Measurements from ENCODE around the gene PARD3B.

The PARD3B gene

DNA sequence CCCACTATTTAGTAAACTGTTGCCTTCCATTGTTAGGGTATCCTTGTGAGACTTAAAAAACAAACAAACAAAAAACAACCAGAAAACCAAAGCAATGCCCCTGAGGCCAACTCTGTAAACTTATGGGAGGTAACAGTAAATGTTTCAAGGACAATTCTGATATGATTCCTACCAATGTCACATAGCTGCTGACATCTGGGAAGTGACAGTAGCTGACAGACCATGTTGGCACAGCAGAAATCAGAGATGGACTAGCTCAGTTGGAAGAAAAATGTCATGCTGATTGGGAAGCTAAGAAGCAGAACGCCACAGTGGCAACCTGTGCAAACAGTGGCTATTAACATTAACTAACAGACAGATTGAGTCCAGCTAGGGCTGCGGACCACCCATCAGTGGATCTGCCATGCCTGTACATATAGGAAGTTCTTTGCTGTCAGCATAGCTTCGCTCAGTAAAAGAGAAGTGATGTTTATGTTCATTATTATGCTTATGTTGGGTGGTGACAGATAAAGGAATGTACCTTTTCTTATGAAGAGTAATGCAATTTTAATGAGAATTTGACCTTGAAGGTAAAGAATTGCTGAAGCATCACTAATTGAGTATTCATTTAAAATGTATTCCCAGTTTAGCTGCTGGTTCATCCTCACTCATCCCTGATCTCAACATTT, 180.6 kb downstream of the PARD3B start:
- DNase-seq = no peak
- in situ Hi-C loops (cut with MboI; ENCODE audit: low pct_unique_long_range_greater_than_20kb, low sequenced_read_pairs) = no loop called here

DNA sequence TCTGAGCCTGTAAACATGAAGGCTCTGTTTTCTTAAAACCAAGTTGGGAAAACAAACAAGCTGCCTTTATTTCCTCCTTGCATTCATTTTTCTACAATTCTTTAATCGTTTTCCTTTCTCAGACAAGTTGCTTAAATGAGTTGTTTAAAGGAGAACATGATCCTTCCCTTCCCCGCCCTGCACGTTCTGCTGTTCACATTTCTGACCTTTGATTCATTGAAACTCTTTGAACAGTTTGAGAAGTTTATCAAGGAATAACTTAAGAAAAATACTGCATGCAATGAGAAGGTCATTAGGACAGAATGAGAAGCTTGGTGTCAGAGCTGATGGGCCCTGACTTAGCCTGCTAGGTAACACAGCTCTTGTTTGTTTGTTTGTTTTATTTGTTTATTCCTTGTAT, 181.6 kb downstream of the PARD3B start:
- no peak for DNase-seq
- in situ Hi-C loops (cut with MboI; ENCODE audit: low pct_unique_long_range_greater_than_20kb, low sequenced_read_pairs) = no loop called here

DNA sequence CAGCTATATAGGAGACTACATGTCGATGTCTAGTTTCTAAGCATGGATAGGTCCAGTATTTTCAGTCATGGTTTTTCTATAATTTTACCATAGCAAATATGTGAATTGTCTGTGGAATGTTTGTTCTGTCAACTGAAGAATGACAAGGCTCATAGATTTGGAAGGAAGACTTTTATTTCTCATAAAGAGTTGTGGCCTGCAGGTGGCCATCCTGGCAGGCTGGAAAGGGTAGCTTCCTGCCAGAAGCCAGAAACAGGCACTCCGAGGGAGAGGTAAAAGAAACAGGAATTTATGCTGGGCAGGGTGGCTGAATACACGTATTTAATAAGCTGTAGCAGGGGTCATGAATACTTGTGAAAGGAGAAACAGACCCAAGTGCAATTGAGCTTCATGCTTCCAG, 182.1 kb downstream of the PARD3B start:
- in situ Hi-C loops (cut with MboI; ENCODE audit: low pct_unique_long_range_greater_than_20kb, low sequenced_read_pairs) = no loop called here
- no peak for DNase-seq

DNA sequence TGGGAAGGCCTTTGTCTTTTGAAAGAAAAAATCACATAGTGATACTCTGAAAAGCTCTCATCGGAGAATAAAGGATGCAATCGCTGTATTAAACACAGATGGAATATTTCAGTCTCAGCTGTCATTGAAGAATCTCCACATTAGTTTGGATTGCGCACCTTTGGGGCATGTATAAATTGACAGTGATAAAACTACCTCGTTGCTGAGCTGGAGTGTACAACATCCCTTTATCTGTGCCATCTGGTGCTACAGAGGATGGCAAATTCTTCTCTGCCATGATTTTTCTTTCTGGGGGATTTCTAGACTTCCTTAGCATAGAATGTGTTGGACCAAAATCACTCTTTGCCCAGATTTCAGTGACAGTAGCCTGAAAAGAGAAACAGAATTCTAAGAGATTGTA, 185.3 kb downstream of the PARD3B start:
- no peak for DNase-seq
- in situ Hi-C loops (cut with MboI; ENCODE audit: low pct_unique_long_range_greater_than_20kb, low sequenced_read_pairs) = no loop called here

DNA sequence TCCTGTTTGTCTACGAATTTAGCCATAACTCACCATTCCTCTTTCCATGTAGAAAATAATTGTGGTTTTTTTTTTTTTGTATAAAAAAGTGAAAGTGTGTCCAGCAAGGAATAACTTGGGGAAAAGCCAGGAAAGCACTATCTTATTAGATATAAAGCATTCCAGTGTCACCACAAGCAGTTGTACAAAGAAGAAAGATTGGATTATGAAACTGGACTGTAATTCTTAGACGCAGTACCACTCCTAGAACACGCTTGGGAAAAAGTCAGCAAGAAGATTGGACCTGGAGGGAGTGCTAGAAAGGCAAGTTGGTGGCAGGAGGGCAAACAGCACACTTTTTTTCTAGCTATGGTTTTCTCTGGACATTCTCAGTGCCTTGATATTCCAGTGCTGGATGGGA, 186.7 kb downstream of the PARD3B start:
- in situ Hi-C loops (cut with MboI; ENCODE audit: low pct_unique_long_range_greater_than_20kb, low sequenced_read_pairs) = no loop called here
- no peak for DNase-seq

DNA sequence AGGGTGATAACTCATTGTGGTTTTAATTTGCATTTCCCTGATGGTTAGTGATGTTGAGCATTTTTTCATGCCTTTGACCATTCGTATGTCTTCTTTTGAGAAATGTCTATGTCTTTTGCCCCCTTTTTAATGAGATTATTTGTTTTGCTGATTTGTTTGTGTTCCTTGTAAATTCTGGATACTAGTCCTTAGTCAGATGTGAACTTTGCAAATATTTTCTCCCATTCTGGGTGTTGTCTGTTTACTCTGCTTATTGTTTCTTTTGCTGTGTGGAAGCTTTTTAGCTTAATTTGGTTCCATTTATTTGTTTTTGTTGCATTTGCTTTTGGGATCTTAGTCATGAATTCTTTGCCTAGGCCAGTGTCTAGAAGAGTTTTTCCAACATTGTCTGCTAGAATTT, 192.0 kb downstream of the PARD3B start:
- in situ Hi-C loops (cut with MboI; ENCODE audit: low pct_unique_long_range_greater_than_20kb, low sequenced_read_pairs) = no loop called here
- DNase-seq = no peak

DNA sequence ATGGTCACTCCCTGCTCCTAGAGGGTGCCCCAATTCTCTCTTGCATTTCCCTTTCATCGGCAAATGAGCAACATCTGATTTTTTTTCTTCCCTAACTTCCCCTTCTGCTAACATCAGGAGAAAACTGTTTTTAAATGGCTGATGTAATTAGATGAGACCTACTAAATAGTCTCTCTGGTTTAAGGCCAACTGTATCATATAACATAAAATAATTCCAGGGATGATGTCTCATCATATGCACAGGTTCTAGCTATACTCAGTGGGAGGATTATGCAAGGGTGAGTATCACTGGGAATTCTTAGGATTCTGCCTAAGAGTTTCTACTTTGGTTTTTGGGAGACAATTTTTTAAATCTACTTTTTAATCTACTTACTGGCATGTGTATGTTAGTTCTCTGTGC, 193.4 kb downstream of the PARD3B start:
- in situ Hi-C loops (cut with MboI; ENCODE audit: low pct_unique_long_range_greater_than_20kb, low sequenced_read_pairs) = no loop called here
- DNase-seq = no peak

DNA sequence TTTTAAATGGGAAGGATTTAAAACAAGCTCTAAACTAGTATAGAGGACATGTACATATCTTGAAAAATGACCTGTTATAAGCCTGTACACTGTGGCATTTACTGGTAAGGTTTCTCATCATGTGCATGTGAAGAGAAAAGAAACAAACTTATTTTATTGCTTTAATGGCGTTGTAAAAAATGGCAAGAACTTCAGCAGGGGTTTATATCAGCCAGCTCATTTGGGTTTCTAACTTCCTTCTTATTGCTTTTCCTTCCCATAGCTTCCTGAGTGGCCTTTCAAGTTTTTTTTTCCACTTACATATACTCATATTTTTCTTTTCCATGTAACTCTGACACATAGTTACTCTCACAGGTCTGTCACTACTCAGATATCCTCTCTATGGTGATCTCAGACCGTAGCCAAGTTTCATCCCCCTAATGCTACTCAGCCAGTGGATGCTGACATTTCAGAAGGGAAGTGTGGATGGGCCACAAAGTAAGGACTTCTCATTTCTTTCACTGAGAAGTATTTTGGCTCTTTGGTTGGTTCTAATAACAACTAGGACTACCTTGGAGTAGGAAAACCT, 198.2 kb downstream of the PARD3B start:
- in situ Hi-C loops (cut with MboI; ENCODE audit: low pct_unique_long_range_greater_than_20kb, low sequenced_read_pairs) = no loop called here
- DNase-seq = no peak

DNA sequence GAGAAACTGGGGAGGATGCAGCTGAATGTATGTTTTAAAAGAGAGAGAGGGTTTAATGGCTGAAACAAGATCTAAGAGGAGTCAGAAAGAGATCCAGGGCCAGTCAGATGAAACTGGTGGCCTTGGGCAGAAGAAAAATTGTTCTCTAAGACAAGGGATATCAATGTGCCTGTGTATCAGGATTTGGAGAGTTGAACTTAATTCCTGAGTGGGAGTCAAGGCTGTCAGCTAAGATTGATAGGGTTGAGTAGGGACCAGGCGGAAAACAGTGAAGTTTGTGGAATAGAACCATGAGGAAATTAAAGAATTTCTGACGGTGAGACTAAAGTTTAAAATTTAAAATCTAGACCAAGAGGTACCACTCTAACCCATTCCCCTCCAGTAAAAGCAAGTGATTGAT, 199.2 kb downstream of the PARD3B start:
- in situ Hi-C loops (cut with MboI; ENCODE audit: low pct_unique_long_range_greater_than_20kb, low sequenced_read_pairs) = no loop called here
- DNase-seq = no peak

DNA sequence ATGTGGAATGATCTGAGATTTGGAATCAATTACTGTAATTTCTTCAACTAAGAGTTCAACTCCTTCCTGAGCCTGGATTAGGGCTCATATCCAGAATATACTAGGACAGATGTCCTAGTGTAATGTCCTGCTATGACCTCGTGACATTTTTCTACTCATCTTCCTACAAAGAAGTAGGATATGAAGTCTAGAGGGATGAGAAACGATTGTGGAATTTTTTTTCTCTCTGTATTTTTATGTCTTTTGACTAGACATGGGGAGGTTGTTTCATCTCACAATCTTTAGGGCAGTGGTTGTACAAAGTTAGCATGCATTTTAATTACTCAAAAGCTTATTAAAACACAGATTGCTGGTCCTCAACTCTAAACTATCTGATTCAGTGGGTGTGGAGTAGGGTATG, 203.0 kb downstream of the PARD3B start:
- DNase-seq = no peak

DNA sequence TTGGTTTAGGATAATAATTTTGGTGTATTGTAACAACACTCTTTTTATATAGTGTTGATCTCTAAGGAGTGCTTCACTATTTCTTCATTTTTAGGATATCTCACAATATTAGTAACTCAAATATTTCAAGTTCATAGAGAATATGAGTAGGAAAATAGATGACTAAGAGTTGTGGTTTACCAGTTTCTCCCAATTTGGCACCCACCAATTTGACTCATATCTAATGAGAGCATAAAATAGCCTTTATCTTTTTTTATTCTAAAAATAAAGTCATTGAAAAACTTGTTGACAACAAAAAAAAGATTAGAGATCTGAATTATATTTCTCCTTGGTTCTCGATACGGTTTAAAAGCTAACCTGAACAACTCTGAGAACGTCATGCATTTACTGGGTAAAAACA, 204.0 kb downstream of the PARD3B start:
- no peak for DNase-seq
- in situ Hi-C loops (cut with MboI; ENCODE audit: low pct_unique_long_range_greater_than_20kb, low sequenced_read_pairs) = no loop called here

More for the DNA sequence above, 203.0 kb downstream of the PARD3B start:
- in situ Hi-C loops (cut with MboI; ENCODE audit: low pct_unique_long_range_greater_than_20kb, low sequenced_read_pairs) = no loop called here

DNA sequence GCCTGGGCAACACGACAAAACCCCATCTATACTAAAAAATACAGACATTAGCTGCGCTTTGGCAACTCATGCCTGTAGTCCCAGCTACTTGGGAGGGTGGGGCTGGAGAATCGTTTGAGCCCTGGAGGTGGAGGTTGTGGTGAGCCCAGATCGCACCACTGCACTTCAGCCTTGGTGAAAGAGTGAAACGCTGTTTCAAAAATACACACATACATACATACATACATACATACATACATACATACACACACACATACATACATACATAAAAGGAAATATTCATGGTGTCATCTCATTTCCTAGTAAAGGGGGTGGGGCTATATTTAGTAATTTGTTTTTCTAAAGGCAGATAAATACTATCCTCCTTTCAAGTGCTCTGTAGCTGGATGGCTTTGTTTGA, 205.1 kb downstream of the PARD3B start:
- no peak for DNase-seq
- in situ Hi-C loops (cut with MboI; ENCODE audit: low pct_unique_long_range_greater_than_20kb, low sequenced_read_pairs) = no loop called here

DNA sequence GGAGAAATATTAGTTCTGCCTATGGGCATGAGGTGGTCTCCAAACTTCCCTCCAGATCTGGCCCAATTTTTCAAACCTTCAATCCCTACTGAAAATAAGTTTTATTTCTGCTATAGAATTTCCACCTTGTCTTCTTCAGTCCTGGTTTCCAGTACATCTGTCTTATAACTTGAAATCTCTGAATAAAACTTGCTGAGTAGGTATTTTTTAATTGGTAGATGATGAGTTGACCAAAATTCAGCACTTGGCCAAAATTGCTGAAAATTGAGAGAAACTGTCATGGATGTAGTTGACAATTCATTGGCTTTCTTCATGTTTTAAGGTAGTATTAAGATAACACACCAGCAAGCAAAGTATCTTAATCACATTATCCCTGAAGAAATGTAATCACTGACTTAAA, 206.2 kb downstream of the PARD3B start:
- in situ Hi-C loops (cut with MboI; ENCODE audit: low pct_unique_long_range_greater_than_20kb, low sequenced_read_pairs) = no loop called here
- DNase-seq = no peak

DNA sequence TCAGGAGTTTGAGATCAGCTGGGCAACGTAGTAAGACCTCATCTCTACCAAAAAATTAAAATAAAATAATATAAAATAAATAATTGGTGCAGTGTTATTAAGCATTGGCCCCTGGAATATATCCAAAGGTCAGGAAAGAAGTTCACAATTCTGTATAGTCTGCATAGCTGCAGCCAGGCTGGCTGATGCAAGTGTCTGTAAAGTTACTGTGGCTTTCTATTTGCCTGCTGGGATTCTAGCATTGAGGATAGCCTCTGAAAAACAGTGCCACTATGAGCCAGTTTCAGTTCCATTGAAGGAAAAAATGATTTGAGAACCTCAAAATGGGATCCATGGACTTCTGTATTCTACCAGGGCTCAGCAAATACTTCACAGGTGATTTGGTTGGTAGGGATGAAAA, 208.6 kb downstream of the PARD3B start:
- in situ Hi-C loops (cut with MboI; ENCODE audit: low pct_unique_long_range_greater_than_20kb, low sequenced_read_pairs) = no loop called here
- DNase-seq = no peak

DNA sequence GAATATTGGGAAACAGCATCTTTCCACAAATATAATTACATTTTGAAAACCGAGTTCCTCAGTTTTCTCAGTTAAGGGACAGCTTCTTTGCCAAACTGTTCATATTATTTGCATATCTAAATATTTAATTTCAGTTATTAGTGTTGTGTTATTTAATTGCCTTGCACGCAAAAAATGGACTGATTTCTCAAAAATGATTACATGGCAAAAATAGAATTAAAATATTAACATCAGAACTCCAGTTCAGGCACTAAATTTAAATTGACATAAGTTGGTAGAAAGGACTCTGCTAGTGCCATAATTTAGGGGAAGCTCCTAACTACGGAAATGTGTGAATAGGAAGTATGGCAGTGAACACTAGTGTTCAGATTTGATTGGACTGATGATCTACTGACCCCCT, 209.6 kb downstream of the PARD3B start:
- in situ Hi-C loops (cut with MboI; ENCODE audit: low pct_unique_long_range_greater_than_20kb, low sequenced_read_pairs) = no loop called here
- DNase-seq = no peak

DNA sequence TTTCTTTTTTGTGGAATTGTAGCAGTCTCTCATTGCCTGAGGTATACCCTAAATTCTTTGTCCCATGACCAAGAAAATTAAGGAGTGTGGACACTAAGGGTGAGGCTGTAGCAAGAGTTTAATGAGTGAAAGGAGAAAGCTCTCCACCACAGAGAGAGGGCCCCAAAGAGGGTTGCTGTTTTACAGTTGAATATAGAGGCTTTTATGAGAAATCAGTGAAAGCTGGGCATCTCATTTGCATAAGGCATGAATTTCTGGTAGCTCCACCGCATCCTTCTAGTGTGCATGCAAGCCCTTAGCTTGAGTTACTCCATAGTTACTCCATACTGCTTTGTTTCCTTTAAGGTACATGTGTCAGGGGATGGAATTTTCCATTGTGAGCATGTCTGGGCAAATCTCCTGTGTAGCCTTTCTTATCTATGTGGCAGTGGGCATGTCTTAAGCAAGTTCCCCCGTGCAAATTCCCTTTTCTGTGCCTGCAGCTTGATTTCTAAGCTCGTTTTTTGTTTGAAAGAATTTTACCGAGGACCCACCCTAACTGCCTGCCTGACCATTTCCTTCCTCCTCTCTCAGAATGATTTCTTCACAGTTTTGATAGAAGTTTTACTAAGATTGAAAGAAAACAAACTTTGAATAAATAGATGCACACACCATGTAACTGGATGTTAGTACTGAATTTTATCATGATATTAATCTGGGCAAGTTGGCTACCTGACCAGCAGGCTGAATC, 218.9 kb downstream of the PARD3B start:
- in situ Hi-C loops (cut with MboI; ENCODE audit: low pct_unique_long_range_greater_than_20kb, low sequenced_read_pairs) = no loop called here
- DNase-seq = peak; percentile 14

DNA sequence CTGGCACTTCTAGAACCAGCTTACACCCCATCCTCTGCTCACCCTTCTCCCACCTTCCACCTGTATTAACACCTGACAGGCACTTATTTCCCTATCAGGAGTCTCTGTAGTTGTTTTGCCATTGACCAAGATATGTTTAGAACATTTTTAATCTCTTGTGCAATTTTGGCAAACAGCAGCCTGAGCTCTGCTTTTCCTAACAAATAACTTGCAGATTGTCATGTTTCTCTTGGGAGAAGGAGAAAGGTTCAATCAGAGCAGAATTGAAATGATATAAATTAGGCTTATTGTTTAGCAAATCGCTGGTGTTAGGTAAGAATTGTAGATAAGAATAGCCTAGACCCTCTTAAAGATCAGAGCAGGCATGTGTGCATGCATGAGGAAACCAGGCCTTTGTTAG, 225.5 kb downstream of the PARD3B start:
- in situ Hi-C loops (cut with MboI; ENCODE audit: low pct_unique_long_range_greater_than_20kb, low sequenced_read_pairs) = no loop called here
- DNase-seq = no peak

DNA sequence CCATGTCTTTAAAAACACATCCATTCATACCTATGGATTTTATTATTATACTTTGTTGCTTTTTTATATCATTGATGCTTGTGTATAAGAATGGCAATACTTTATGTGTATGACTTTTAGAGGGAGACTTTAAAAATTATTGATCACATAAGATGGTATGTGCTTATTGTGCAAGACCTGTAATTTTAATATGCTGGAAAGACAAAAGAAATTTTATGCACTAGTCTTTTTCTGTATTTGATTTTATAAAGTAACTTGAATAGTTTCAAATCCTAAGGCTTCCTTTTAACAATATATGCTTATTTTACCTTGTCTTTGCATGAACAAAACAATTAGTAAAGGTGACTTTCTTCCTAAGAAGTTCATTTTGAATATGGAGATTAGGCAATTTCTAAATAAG, 226.4 kb downstream of the PARD3B start:
- no peak for DNase-seq
- in situ Hi-C loops (cut with MboI; ENCODE audit: low pct_unique_long_range_greater_than_20kb, low sequenced_read_pairs) = no loop called here

DNA sequence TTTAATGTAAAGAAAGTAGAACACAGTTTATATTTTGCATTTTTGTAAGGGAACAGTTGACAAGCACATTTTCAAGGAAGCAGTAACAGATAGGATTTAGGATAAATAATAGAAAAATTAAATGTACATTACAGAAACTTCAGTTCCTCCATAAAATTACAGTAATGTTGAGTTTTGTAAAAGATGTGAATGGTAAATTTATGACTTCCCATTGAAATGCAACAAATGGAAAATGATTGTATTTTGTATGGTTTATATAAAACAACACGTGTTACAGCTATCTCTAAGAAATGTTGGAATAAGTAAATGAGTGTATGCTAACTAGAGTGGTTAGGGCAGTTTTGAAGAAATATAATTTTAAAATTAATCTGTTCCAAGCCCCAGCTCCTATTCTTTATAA, 227.3 kb downstream of the PARD3B start:
- no peak for DNase-seq
- in situ Hi-C loops (cut with MboI; ENCODE audit: low pct_unique_long_range_greater_than_20kb, low sequenced_read_pairs) = no loop called here

DNA sequence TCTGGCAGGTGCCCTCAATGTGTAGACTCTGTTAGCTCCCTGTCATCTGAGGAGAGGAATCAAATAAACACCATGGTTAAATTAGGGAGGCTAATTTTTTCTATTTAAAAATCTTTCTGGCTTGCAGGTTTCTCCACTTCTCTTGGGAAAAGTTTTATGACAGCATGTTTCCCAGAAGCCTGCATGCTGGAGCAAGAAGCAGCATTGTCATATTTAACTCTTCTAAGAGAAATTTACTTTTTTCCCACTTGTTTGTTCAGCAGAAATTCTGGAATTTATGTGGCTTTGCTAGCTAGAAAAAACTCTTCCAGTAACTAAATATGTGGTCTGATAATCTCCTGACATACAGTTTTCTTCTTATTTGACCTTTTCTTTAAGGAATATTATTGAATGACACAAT, 230.5 kb downstream of the PARD3B start:
- in situ Hi-C loops (cut with MboI; ENCODE audit: low pct_unique_long_range_greater_than_20kb, low sequenced_read_pairs) = no loop called here
- no peak for DNase-seq

All from KBM-7 (cell line).